WTC11 (cell line): ENCODE data around the gene SEMA7A.

Experiments
- ELF4 ChIP-seq: sonication (generic); formaldehyde crosslinking; IDR thresholded peaks from 2 replicates; pipeline ENCODE4 v1.8.1; 2022; ENCODE audit warnings: low read depth, mild to moderate bottlenecking, moderate library complexity, missing genetic modification reagents
- TF ChIP-seq, protein P1 (sequence below): fragments of 200-600 bp; IDR thresholded peaks from 2 replicates; pipeline ENCODE4 v1.8.0; 2022; ENCODE audit warnings: antibody characterized with exemption
- TF ChIP-seq, protein P2 (sequence below): sonication (generic); formaldehyde crosslinking; IDR thresholded peaks from 2 replicates; pipeline ENCODE4 v1.8.1; 2023; ENCODE audit warnings: mild to moderate bottlenecking, missing genetic modification reagents
- TF ChIP-seq, protein P3 (sequence below): sonication (generic); formaldehyde crosslinking; IDR thresholded peaks from 2 replicates; pipeline ENCODE4 v1.8.1; 2023; ENCODE audit warnings: mild to moderate bottlenecking, missing genetic modification reagents, moderate library complexity

DNA sequence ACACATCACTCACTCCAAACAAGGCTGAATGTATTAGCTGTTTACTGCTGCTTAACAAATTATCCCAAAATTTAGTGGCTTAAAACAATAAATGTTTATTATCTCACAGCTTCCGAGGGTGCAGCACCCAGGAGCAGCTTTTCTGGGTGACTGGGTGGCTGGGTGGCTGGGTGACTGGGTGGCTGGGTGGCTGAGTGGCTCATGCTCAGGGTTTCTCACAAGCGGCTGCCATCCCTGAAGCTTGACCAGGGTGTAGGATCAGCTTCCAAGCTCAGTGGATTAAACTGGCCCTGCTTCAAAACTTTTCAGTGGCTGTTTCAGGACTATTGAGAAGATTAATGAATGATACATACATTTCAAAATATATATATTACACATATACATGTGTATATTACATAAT, 64.0 kb downstream of the SEMA7A start:
- no peak for TF ChIP-seq ELF4 (CRISPR knock-in tag)
- TF ChIP-seq, protein P1, sequence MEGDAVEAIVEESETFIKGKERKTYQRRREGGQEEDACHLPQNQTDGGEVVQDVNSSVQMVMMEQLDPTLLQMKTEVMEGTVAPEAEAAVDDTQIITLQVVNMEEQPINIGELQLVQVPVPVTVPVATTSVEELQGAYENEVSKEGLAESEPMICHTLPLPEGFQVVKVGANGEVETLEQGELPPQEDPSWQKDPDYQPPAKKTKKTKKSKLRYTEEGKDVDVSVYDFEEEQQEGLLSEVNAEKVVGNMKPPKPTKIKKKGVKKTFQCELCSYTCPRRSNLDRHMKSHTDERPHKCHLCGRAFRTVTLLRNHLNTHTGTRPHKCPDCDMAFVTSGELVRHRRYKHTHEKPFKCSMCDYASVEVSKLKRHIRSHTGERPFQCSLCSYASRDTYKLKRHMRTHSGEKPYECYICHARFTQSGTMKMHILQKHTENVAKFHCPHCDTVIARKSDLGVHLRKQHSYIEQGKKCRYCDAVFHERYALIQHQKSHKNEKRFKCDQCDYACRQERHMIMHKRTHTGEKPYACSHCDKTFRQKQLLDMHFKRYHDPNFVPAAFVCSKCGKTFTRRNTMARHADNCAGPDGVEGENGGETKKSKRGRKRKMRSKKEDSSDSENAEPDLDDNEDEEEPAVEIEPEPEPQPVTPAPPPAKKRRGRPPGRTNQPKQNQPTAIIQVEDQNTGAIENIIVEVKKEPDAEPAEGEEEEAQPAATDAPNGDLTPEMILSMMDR: no peak
- TF ChIP-seq, protein P2, sequence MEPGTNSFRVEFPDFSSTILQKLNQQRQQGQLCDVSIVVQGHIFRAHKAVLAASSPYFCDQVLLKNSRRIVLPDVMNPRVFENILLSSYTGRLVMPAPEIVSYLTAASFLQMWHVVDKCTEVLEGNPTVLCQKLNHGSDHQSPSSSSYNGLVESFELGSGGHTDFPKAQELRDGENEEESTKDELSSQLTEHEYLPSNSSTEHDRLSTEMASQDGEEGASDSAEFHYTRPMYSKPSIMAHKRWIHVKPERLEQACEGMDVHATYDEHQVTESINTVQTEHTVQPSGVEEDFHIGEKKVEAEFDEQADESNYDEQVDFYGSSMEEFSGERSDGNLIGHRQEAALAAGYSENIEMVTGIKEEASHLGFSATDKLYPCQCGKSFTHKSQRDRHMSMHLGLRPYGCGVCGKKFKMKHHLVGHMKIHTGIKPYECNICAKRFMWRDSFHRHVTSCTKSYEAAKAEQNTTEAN: no peak
- TF ChIP-seq, protein P3, sequence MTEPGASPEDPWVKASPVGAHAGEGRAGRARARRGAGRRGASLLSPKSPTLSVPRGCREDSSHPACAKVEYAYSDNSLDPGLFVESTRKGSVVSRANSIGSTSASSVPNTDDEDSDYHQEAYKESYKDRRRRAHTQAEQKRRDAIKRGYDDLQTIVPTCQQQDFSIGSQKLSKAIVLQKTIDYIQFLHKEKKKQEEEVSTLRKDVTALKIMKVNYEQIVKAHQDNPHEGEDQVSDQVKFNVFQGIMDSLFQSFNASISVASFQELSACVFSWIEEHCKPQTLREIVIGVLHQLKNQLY (CRISPR knock-in tag): no peak
